ENCODE results near the gene ALDH1A2. TPM values are rescaled to one million over a fixed set of nuclear protein-coding genes. Genes with fewer than 3 reads are reported as not detected.
A peak's percentile ranks its signal among the peaks of the same experiment; 100 is the strongest.

Gene ALDH1A2
- polyA plus RNA-seq, 3 donors, result 0.41 to 5.1 (median 3.4) TPM

DNA sequence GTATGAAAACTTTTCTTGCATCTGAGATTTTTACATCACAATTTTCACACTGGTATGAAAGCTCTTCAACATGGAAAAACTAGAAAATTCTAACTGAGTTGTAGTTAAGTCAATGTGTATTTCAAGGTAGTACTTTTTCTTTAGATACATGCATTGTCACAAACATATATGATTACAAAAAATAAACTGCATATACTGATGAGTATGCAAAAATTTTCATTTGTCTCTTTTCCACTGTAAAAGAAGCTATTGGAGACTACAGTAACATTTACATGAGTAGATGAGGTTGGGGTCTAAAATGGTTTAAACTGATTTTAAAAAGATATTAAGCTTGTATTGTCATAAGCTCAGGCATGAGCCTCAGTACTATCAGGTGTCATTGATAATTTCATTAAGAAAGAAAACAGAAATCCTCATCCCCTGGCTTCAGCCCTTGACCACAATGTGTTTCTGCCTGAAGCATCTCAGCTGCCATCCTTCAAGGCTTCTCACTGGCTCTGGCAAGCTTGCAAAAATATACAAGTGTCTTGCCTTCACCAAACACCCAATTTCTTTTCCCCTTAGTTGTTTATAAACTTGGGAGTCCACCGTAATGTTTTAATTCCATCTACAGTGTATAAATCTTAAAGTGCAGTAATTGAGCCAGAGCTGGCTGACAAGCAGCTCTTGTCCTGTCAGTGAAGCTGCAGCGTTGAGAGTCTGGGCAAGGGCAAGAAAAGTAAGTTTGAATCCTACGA is 71.9 kb downstream of the ALDH1A2 start:
- peaks cover 3 to 6% (median 5%) of the 10 kb centered on the region in 3 donors for H3K27me3 Mint-ChIP-seq (ENCODE audit: low read depth in 3 of 3)

DNA sequence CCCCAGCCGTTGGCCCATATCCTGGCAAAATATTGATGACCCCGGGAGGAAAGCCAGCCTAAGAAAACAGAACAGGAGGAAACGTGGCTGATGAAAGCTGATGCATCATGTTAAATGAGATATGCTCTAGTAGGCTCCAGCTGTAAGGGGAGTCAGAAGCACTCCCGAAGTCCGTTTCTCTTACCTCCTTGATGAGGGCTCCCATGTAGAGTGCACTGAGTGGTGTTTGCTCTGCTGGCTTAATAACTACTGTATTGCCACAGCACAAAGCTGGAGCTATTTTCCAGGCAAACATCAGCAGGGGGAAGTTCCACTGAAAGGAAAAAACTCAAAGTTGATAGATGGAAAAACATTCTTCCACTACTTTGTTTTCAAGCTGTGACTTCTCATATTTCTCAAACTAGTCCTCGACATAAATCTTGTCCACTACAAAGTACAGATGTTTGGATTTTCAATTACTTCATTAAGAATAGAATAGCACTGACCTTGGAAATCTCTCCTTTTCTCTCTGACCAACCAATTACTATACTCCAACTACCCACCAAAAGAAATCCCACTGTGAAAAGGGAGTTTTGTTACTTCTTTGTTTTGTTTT is 72.7 kb downstream of the ALDH1A2 start:
- H3K36me3 ChIP-seq (replicated peaks in 1 of 2; ENCODE audit: control insufficient read depth in 1 of 2, insufficient read depth in 2 of 2, low read length in 2 of 2), result no peaks in the 10 kb centered on the region
- H3K4me3 ChIP-seq (replicated peaks in 1 of 3; ENCODE audit: low read depth in 2 of 3, low read length in 3 of 3), result no peak overlapping the region
- Mint-ChIP-seq H3K36me3 (no peaks in the 10 kb centered on the region), H3K4me3 (no peak overlapping the region), H3K4me1 (no peaks in the 10 kb centered on the region), H3K27ac (no peak overlapping the region), H3K9me3 (peaks cover 0 to 3% (median 0%) of the 10 kb centered on the region in 7 donors), H3K27me3 (ENCODE audit: low read depth in 3 of 3) (peaks cover 0 to 6% (median 4%) of the 10 kb centered on the region in 3 donors)
- H3K27ac ChIP-seq (ENCODE audit: low read depth in 1 of 2, low read length in 2 of 2), result no peak overlapping the region
- DNase-seq, result no peak
- H3K9me3 ChIP-seq (replicated peaks in 1 of 2; ENCODE audit: control insufficient read depth in 1 of 2, insufficient read depth in 1 of 2, low read length in 2 of 2), result no peaks in the 10 kb centered on the region
- no peaks in the 10 kb centered on the region for H4K20me1 ChIP-seq (ENCODE audit: insufficient read depth, low read length)
- H3K79me2 ChIP-seq (ENCODE audit: insufficient read depth, low read length), result no peaks in the 10 kb centered on the region
- H2AFZ ChIP-seq (ENCODE audit: insufficient read depth, low read depth, low read length, poor library complexity, severe bottlenecking), result no peak overlapping the region
- intact Hi-C loops (cut with micrococcal nuclease), result no loop called here
- H3K9ac ChIP-seq (ENCODE audit: insufficient read depth, low read length, poor library complexity, severe bottlenecking), result no peak overlapping the region
- H3K4me2 ChIP-seq (replicated peaks; ENCODE audit: extremely low read depth, low read length, poor library complexity, severe bottlenecking), result no peak overlapping the region
- TF ChIP-seq, protein P1, sequence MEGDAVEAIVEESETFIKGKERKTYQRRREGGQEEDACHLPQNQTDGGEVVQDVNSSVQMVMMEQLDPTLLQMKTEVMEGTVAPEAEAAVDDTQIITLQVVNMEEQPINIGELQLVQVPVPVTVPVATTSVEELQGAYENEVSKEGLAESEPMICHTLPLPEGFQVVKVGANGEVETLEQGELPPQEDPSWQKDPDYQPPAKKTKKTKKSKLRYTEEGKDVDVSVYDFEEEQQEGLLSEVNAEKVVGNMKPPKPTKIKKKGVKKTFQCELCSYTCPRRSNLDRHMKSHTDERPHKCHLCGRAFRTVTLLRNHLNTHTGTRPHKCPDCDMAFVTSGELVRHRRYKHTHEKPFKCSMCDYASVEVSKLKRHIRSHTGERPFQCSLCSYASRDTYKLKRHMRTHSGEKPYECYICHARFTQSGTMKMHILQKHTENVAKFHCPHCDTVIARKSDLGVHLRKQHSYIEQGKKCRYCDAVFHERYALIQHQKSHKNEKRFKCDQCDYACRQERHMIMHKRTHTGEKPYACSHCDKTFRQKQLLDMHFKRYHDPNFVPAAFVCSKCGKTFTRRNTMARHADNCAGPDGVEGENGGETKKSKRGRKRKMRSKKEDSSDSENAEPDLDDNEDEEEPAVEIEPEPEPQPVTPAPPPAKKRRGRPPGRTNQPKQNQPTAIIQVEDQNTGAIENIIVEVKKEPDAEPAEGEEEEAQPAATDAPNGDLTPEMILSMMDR (IDR thresholded peaks at IDR 0.05), result no peak
- no peaks in the 10 kb centered on the region for H3K4me1 ChIP-seq (ENCODE audit: control insufficient read depth in 1 of 2, insufficient read depth in 2 of 2, low read length in 2 of 2)
- no peaks in the 10 kb centered on the region for H3K27me3 ChIP-seq (ENCODE audit: control insufficient read depth in 2 of 2, insufficient read depth in 2 of 2, low read length in 2 of 2)
- 79% methylated on average over 3 of the region's 6 CpGs for WGBS (ENCODE audit: insufficient coverage)

More for the DNA sequence above, 71.9 kb downstream of the ALDH1A2 start:
- Mint-ChIP-seq H3K27ac (no peak overlapping the region), H3K9me3 (peaks cover 0 to 3% (median 0%) of the 10 kb centered on the region in 7 donors), H3K4me3 (peak overlapping the region in 1 of 2 donors; percentile 39), H3K4me1 (no peaks in the 10 kb centered on the region), H3K36me3 (no peaks in the 10 kb centered on the region)
- Histone ChIP-seq H2AFZ (ENCODE audit: insufficient read depth, low read depth, low read length, poor library complexity, severe bottlenecking) (no peak overlapping the region), H3K27me3 (ENCODE audit: control insufficient read depth in 2 of 2, insufficient read depth in 2 of 2, low read length in 2 of 2) (no peaks in the 10 kb centered on the region), H3K4me2 (replicated peaks; ENCODE audit: extremely low read depth, low read length, poor library complexity, severe bottlenecking) (no peak overlapping the region), H3K4me3 (replicated peaks in 1 of 3; ENCODE audit: low read depth in 2 of 3, low read length in 3 of 3) (no peak overlapping the region), H3K4me1 (ENCODE audit: control insufficient read depth in 1 of 2, insufficient read depth in 2 of 2, low read length in 2 of 2) (no peaks in the 10 kb centered on the region), H3K36me3 (replicated peaks in 1 of 2; ENCODE audit: control insufficient read depth in 1 of 2, insufficient read depth in 2 of 2, low read length in 2 of 2) (no peaks in the 10 kb centered on the region), H3K9me3 (replicated peaks in 1 of 2; ENCODE audit: control insufficient read depth in 1 of 2, insufficient read depth in 1 of 2, low read length in 2 of 2) (no peaks in the 10 kb centered on the region), H3K9ac (ENCODE audit: insufficient read depth, low read length, poor library complexity, severe bottlenecking) (no peak overlapping the region), H4K20me1 (ENCODE audit: insufficient read depth, low read length) (no peaks in the 10 kb centered on the region), H3K79me2 (ENCODE audit: insufficient read depth, low read length) (no peaks in the 10 kb centered on the region), H3K27ac (ENCODE audit: low read depth in 1 of 2, low read length in 2 of 2) (no peak overlapping the region)
- DNase-seq, result no peak
- TF ChIP-seq, protein P1 (IDR thresholded peaks at IDR 0.05), result no peak
- intact Hi-C loops (cut with micrococcal nuclease), result no loop called here
- no CpG with 5 or more reads among the region's 3 CpGs for WGBS (ENCODE audit: insufficient coverage)

Measured in CD14-positive monocyte (primary cell).